K562 (cell line): ENCODE data around the gene HLA-B. TPM values are rescaled to one million over a fixed set of nuclear protein-coding genes. Genes with fewer than 3 reads are reported as not detected.
A peak's percentile ranks its signal among the peaks of the same experiment; 100 is the strongest.

Experiments used
- ARNT ChIP-seq, 2 experiments: fragments of 450-650 bp; IDR thresholded peaks; 2 replicates each; pipeline ENCODE4 v1.6.1; 2016; ENCODE audit warnings: mild to moderate bottlenecking in 1 of 2
- CEBPB ChIP-seq: fragments of 450-650 bp; IDR thresholded peaks from 2 replicates; pipeline ENCODE4 v1.6.1; 2016; ENCODE audit warnings: missing genetic modification characterization, missing compliant biosample characterization
- EHMT2 ChIP-seq: fragments of 450-650 bp; IDR thresholded peaks from 2 replicates; pipeline ENCODE4 v1.6.1; 2018; ENCODE audit warnings: antibody characterized with exemption
- HMG20A ChIP-seq: fragments of 450-650 bp; formaldehyde crosslinking; conservative IDR thresholded peaks from 2 replicates; pipeline ENCODE4 v1.4.0; 2020; ENCODE audit warnings: mild to moderate bottlenecking, mixed read lengths
- ILK ChIP-seq: fragments of 450-650 bp; IDR thresholded peaks from 2 replicates; pipeline ENCODE4 v1.6.1; 2016; ENCODE audit warnings: missing genetic modification characterization, low read depth, mild to moderate bottlenecking, missing compliant biosample characterization, moderate library complexity, borderline replicate concordance
- OTX1 ChIP-seq: fragments of 450-650 bp; formaldehyde crosslinking; IDR thresholded peaks from 2 replicates; pipeline ENCODE4 v1.4.0; 2022; ENCODE audit warnings: mild to moderate bottlenecking
- SMARCB1 ChIP-seq: IDR thresholded peaks from 2 replicates; pipeline ENCODE4 v1.6.1; 2011; ENCODE audit warnings: improper control_type of control experiment, low read depth; ENCODE audit not compliant: insufficient read length
- ZBTB8A ChIP-seq: fragments of 450-650 bp; IDR thresholded peaks from 2 replicates; pipeline ENCODE4 v1.6.1; 2018; ENCODE audit warnings: mild to moderate bottlenecking, moderate library complexity; ENCODE audit not compliant: partially characterized antibody
- ZNF274 ChIP-seq: IDR thresholded peaks from 2 replicates; pipeline ENCODE4 v1.6.1; 2011; ENCODE audit warnings: low read depth, mild to moderate bottlenecking, low read length, moderate library complexity, borderline replicate concordance
- polyA plus RNA-seq, 8 experiments: library from polyadenylated mRNA; depleted of rRNA in 4 of 8; stranded (reverse) in 5 of 8; unstranded in 3 of 8; fragments of >200 nt; fragmentation: Nextera tagmentation in 2 of 8; fragmentation: Illumina TruSeq in 1 of 8; extraction: Ambion mirVana in 2 of 8; extraction: Trizol in 1 of 8; gene quantifications; 2 replicates each; pipeline versions ENCODE4 v1.2.1 to v1.2.3, GENCODE V29; 2011 to 2014; ENCODE audit warnings: inconsistent platforms in 1 of 8, missing spikeins in 1 of 8
- total RNA-seq, 7 experiments: library from RNA; depleted of rRNA in 6 of 7; stranded (reverse); fragments of >200 nt in 6 of 7; fragmentation: Illumina TruSeq in 2 of 7; extraction: Trizol in 2 of 7; gene quantifications; 2 replicates each; pipeline versions ENCODE4 v1.2.1 to v1.2.3, GENCODE V29; 2011 to 2021; ENCODE audit warnings: low replicate concordance in 1 of 7
- TF ChIP-seq, protein P1 (sequence below): fragments of 250-450 bp; sonication (Bioruptor Pico); IDR thresholded peaks from 2 replicates; pipeline ENCODE4 v1.4.0; 2020; ENCODE audit warnings: borderline replicate concordance
- TF ChIP-seq, protein P2 (sequence below): IDR thresholded peaks from 3 replicates; pipeline ENCODE4 v1.6.1; 2011; ENCODE audit warnings: borderline replicate concordance, mild to moderate bottlenecking; ENCODE audit not compliant: insufficient read length, insufficient read depth
- TF ChIP-seq, protein P3 (sequence below): fragments of 250-450 bp; sonication (Bioruptor Pico); IDR thresholded peaks from 2 replicates; pipeline ENCODE4 v1.5.0; 2020; ENCODE audit warnings: mild to moderate bottlenecking, borderline replicate concordance
- TF ChIP-seq, protein P4 (sequence below): fragments of 200-800 bp; sonication (Bioruptor generic); IDR thresholded peaks from 2 replicates; pipeline ENCODE4 v1.6.1; 2016; ENCODE audit warnings: missing genetic modification characterization, missing compliant biosample characterization
- TF ChIP-seq, protein P5 (sequence below): fragments of 450-650 bp; IDR thresholded peaks from 2 replicates; pipeline ENCODE4 v1.6.1; 2016; ENCODE audit warnings: low read depth, mild to moderate bottlenecking, moderate library complexity

HLA-B gene
- total and polyA plus RNA-seq, 9 of the 15 experiments (the other 6 are each of a cell fraction or from before 2014, with no cell fraction given), result 0.07 to 9.7 (median 0.65) TPM; not detected in 2

DNA sequence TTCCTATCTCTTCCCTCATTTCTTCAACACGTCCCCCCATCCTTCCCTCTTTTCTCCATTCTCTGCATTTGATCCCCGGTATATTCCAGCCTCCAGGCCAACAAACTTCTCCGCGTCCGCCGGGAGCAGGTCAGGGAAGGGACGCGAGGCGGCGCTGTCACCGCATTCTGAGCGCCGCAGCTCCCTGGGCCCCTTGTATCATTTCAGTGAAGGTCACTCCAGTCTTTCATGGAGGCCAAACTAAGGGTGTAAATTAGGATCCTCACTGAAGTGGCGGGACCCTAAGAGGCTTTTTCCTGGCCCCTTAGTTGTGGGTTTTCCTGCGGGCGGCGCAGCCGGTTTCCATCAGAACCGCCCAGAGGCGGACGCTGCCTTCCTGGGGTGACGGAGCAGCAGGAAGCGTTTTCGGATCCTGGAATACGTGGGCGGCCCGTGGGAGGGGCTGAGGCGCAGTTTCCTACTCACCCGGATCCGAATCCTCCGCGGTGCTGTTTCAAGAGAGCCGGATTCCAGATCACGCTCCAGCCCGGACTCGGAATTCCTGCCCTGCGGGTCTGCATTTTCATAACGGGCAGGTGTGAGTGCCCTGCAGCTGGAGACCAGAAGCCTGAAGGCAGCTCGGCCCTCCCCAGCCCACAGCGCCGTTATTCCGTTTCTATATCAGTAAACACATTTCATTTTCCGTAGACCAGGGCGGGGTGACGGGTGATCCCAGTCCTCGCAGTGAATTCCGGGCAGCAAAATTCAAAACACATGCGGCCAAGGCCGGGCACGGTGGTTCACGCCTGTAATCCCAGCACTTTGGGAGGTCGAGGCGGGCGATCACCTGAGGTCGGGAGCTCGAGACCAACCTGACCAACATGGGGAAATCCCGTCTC lies 42.8 kb upstream of the HLA-B start (continued):
- TF ChIP-seq, protein P1, sequence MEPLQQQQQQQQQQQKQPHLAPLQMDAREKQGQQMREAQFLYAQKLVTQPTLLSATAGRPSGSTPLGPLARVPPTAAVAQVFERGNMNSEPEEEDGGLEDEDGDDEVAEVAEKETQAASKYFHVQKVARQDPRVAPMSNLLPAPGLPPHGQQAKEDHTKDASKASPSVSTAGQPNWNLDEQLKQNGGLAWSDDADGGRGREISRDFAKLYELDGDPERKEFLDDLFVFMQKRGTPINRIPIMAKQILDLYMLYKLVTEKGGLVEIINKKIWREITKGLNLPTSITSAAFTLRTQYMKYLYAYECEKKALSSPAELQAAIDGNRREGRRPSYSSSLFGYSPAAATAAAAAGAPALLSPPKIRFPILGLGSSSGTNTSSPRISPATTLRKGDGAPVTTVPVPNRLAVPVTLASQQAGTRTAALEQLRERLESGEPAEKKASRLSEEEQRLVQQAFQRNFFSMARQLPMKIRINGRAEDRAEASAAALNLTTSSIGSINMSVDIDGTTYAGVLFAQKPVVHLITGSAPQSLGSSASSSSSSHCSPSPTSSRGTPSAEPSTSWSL (CRISPR knock-in tag), result no peak
- TF ChIP-seq, protein P2, sequence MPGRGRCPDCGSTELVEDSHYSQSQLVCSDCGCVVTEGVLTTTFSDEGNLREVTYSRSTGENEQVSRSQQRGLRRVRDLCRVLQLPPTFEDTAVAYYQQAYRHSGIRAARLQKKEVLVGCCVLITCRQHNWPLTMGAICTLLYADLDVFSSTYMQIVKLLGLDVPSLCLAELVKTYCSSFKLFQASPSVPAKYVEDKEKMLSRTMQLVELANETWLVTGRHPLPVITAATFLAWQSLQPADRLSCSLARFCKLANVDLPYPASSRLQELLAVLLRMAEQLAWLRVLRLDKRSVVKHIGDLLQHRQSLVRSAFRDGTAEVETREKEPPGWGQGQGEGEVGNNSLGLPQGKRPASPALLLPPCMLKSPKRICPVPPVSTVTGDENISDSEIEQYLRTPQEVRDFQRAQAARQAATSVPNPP, result no peak
- TF ChIP-seq HMG20A (CRISPR knock-in tag), result no peak
- TF ChIP-seq, protein P3, sequence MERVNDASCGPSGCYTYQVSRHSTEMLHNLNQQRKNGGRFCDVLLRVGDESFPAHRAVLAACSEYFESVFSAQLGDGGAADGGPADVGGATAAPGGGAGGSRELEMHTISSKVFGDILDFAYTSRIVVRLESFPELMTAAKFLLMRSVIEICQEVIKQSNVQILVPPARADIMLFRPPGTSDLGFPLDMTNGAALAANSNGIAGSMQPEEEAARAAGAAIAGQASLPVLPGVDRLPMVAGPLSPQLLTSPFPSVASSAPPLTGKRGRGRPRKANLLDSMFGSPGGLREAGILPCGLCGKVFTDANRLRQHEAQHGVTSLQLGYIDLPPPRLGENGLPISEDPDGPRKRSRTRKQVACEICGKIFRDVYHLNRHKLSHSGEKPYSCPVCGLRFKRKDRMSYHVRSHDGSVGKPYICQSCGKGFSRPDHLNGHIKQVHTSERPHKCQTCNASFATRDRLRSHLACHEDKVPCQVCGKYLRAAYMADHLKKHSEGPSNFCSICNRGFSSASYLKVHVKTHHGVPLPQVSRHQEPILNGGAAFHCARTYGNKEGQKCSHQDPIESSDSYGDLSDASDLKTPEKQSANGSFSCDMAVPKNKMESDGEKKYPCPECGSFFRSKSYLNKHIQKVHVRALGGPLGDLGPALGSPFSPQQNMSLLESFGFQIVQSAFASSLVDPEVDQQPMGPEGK (CRISPR knock-in tag), result no peak
- TF ChIP-seq, protein P4, sequence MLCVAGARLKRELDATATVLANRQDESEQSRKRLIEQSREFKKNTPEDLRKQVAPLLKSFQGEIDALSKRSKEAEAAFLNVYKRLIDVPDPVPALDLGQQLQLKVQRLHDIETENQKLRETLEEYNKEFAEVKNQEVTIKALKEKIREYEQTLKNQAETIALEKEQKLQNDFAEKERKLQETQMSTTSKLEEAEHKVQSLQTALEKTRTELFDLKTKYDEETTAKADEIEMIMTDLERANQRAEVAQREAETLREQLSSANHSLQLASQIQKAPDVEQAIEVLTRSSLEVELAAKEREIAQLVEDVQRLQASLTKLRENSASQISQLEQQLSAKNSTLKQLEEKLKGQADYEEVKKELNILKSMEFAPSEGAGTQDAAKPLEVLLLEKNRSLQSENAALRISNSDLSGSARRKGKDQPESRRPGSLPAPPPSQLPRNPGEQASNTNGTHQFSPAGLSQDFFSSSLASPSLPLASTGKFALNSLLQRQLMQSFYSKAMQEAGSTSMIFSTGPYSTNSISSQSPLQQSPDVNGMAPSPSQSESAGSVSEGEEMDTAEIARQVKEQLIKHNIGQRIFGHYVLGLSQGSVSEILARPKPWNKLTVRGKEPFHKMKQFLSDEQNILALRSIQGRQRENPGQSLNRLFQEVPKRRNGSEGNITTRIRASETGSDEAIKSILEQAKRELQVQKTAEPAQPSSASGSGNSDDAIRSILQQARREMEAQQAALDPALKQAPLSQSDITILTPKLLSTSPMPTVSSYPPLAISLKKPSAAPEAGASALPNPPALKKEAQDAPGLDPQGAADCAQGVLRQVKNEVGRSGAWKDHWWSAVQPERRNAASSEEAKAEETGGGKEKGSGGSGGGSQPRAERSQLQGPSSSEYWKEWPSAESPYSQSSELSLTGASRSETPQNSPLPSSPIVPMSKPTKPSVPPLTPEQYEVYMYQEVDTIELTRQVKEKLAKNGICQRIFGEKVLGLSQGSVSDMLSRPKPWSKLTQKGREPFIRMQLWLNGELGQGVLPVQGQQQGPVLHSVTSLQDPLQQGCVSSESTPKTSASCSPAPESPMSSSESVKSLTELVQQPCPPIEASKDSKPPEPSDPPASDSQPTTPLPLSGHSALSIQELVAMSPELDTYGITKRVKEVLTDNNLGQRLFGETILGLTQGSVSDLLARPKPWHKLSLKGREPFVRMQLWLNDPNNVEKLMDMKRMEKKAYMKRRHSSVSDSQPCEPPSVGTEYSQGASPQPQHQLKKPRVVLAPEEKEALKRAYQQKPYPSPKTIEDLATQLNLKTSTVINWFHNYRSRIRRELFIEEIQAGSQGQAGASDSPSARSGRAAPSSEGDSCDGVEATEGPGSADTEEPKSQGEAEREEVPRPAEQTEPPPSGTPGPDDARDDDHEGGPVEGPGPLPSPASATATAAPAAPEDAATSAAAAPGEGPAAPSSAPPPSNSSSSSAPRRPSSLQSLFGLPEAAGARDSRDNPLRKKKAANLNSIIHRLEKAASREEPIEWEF, result no peak
- peak; percentile 72 to 82 for TF ChIP-seq ARNT (IDR thresholded peaks at IDR 0.05)
- TF ChIP-seq SMARCB1, result no peak
- no peak for TF ChIP-seq ZBTB8A
- peak; percentile 77; the same call in 1 of the 2 replicates for TF ChIP-seq OTX1
- TF ChIP-seq EHMT2, result no peak
- TF ChIP-seq ZNF274, result no peak
- TF ChIP-seq CEBPB, result no peak
- TF ChIP-seq ILK (tag), result no peak
- TF ChIP-seq, protein P5, sequence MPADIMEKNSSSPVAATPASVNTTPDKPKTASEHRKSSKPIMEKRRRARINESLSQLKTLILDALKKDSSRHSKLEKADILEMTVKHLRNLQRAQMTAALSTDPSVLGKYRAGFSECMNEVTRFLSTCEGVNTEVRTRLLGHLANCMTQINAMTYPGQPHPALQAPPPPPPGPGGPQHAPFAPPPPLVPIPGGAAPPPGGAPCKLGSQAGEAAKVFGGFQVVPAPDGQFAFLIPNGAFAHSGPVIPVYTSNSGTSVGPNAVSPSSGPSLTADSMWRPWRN, result 0 out of 2 replicates have a peak, but pooled peaks have one; percentile 57
